Left colon (tissue), 2 donors: ENCODE data around the gene VIPR2. TPM values are rescaled to one million over a fixed set of nuclear protein-coding genes. Genes with fewer than 3 reads are reported as not detected.
"Not testable (repeated sequence)": the region's sequence is repeated elsewhere in the genome, so short reads cannot be mapped to it uniquely, and the experiment has no call there.

Experiments used
- ATAC-seq: fragments of 200-7000 bp; cut with Tn5 transposase; one replicate; pipeline ENCODE4 v1.9.1; 2020; ENCODE audit warnings: mild to moderate bottlenecking, moderate library complexity
- DNase-seq, 2 donors: peaks; one replicate each; pipeline ENCODE4 v3.0.0-alpha.2; 2020
- intact Hi-C, 2 donors: fragments of 100-400 bp; cut with DNase I in 1 of 2; cut with micrococcal nuclease in 1 of 2; formaldehyde crosslinking; loops; one replicate each; pipeline versions ENCODE4 v1.11.2 to v1.14.0; 2022; cut with DNase I, micrococcal nuclease
- long read RNA-seq: library from polyadenylated mRNA; unstranded; transcript quantifications from one replicate; pipeline ENCODE4 v2.0.0, GENCODE V29; 2021
- total RNA-seq, 2 donors: library from RNA; stranded (reverse); fragmentation: NEBNext Ultra II Directional; extraction: Animal tissue kit (Norgen Biotek cat#: 25700); gene quantifications; one replicate each; pipeline ENCODE4 v1.2.1, GENCODE V29; 2021
- donor health status: DM: no; HTN: no; CAD: no.
- donor health status: DM: yes; HTN: yes; CAD: no.

The VIPR2 gene
- total RNA-seq = 1 to 10 TPM in 1 of 2 donors, under 1 TPM in 1; 0.55 to 1.6 TPM
- long read RNA-seq = 0 reads

- intact Hi-C loops = no loop called here
- ATAC-seq = no peak
- peak in 1 of 2 donors; percentile 23 for DNase-seq
Observed at GRCh38 chr7:159144758-159145489, at the start of gene VIPR2. TSS of gene VIPR2 (minus strand) at chr7:159144867. CDS start at chr7:159144771, 96 bp downstream.

GRCh38 chr7:159193543-159194090, 49.0 kb upstream of the VIPR2 start:
- DNase-seq = no peak
- ATAC-seq = no peak
- intact Hi-C loops = no loop called here

GRCh38 chr7:159192725-159193453, 48.2 kb upstream of the VIPR2 start:
- intact Hi-C loops = no loop called here
- no peak for ATAC-seq
- DNase-seq = no peak

GRCh38 chr7:159192013-159192412, 47.3 kb upstream of the VIPR2 start:
- intact Hi-C loops = no loop called here
- DNase-seq = no peak
- no peak for ATAC-seq

- intact Hi-C loops = no loop called here
- DNase-seq = no peak
- ATAC-seq = no peak
Observed at GRCh38 chr7:159191236-159191635, 46.6 kb upstream of the VIPR2 start.

GRCh38 chr7:159188011-159188410, 43.3 kb upstream of the VIPR2 start:
- DNase-seq (no peak), ATAC-seq (no peak)
- intact Hi-C loops = no loop called here

GRCh38 chr7:159179241-159179640, 34.6 kb upstream of the VIPR2 start:
- ATAC-seq (peak; percentile 42), DNase-seq (no peak)
- intact Hi-C loops = no loop called here

GRCh38 chr7:159177284-159177953, 32.8 kb upstream of the VIPR2 start:
- intact Hi-C loops = no loop called here
- ATAC-seq = no peak

GRCh38 chr7:159175792-159176191, 31.1 kb upstream of the VIPR2 start:
- DNase-seq = no peak
- no peak for ATAC-seq
- intact Hi-C loops = no loop called here

More at GRCh38 chr7:159177284-159177953, 32.8 kb upstream of the VIPR2 start:
- no peak for DNase-seq

- ATAC-seq, DNase-seq, intact Hi-C loops: not testable (repeated sequence)
Observed at GRCh38 chr7:159175100-159175499, 30.4 kb upstream of the VIPR2 start.

GRCh38 chr7:159172400-159172799, 27.7 kb upstream of the VIPR2 start:
- no peak for DNase-seq
- intact Hi-C loops = no loop called here
- ATAC-seq = no peak

- no peak for DNase-seq
- intact Hi-C loops = no loop called here
Observed at GRCh38 chr7:159169391-159169790, 24.7 kb upstream of the VIPR2 start.

GRCh38 chr7:159167139-159167538, 22.5 kb upstream of the VIPR2 start:
- DNase-seq (no peak), ATAC-seq (no peak)
- intact Hi-C loops = no loop called here

More at GRCh38 chr7:159169391-159169790, 24.7 kb upstream of the VIPR2 start:
- ATAC-seq = no peak

- intact Hi-C loops = no loop called here
- DNase-seq = no peak
- no peak for ATAC-seq
Observed at GRCh38 chr7:159166530-159166929, 21.9 kb upstream of the VIPR2 start.

- DNase-seq (no peak), ATAC-seq (no peak)
- intact Hi-C loops = no loop called here
Observed at GRCh38 chr7:159165352-159165751, 20.7 kb upstream of the VIPR2 start.

- DNase-seq, ATAC-seq, intact Hi-C loops: not testable (repeated sequence)
Observed at GRCh38 chr7:159163703-159164301, 19.1 kb upstream of the VIPR2 start.

GRCh38 chr7:159162050-159162626, 17.5 kb upstream of the VIPR2 start:
- intact Hi-C loops, ATAC-seq, DNase-seq: not testable (repeated sequence)

GRCh38 chr7:159160450-159160849, 15.8 kb upstream of the VIPR2 start:
- ATAC-seq = no peak
- intact Hi-C loops = no loop called here
- DNase-seq = no peak

GRCh38 chr7:159159731-159160130, 15.1 kb upstream of the VIPR2 start:
- ATAC-seq = no peak
- DNase-seq = no peak
- intact Hi-C loops = no loop called here
